GM12892 (cell line): ENCODE measurements around the gene HIP1.

Experiments used
- POLR2A ChIP-seq: IDR thresholded peaks from 2 replicates; pipeline ENCODE4 v1.6.1; 2011; ENCODE audit warnings: low read depth, low read length, control low read depth
- TAF1 ChIP-seq: IDR thresholded peaks from 2 replicates; pipeline ENCODE4 v1.6.1; 2011; ENCODE audit warnings: low read depth, mild to moderate bottlenecking, control low read depth, low read length, borderline replicate concordance

GRCh38 chr7:75608451-75609122 is 130.2 kb downstream of the HIP1 start:
- TF ChIP-seq TAF1: no peak
- no peak for TF ChIP-seq POLR2A
